HG03097 (cell line): ENCODE results near the gene ATP6V1G1.
A peak's percentile ranks its signal among the peaks of the same experiment; 100 is the strongest.

Source experiments
- ATAC-seq: cut with Tn5 transposase; IDR thresholded peaks from one replicate; pipeline ENCODE4 v1.9.1; 2021; ENCODE audit not compliant: unreplicated experiment, low FRiP score

ATP6V1G1 gene

GRCh38 chr9:114587345-114588202 lies at the start of gene ATP6V1G1:
Gene ATP6V1G1 (plus strand): TSS chr9:114587769. CDS start chr9:114587839, 70 bp downstream.
- ATAC-seq: peak; percentile 94

GRCh38 chr9:114538241-114538640 lies 49.3 kb upstream of the ATP6V1G1 start:
- no peak for ATAC-seq

GRCh38 chr9:114539701-114540380 lies 47.7 kb upstream of the ATP6V1G1 start:
- ATAC-seq: no peak

GRCh38 chr9:114545055-114545454 lies 42.5 kb upstream of the ATP6V1G1 start:
- ATAC-seq: no peak

GRCh38 chr9:114546851-114547250 lies 40.7 kb upstream of the ATP6V1G1 start:
- ATAC-seq: no peak

GRCh38 chr9:114549697-114550330 lies 37.8 kb upstream of the ATP6V1G1 start:
- ATAC-seq: no peak

GRCh38 chr9:114551750-114552685 lies 35.6 kb upstream of the ATP6V1G1 start:
- no peak for ATAC-seq

- no peak for ATAC-seq
Observed at GRCh38 chr9:114552706-114553105, 34.9 kb upstream of the ATP6V1G1 start.

GRCh38 chr9:114553202-114553601 lies 34.4 kb upstream of the ATP6V1G1 start:
- no peak for ATAC-seq

GRCh38 chr9:114555696-114556095 lies 31.9 kb upstream of the ATP6V1G1 start:
- no peak for ATAC-seq

GRCh38 chr9:114558027-114558675 lies 29.4 kb upstream of the ATP6V1G1 start:
- ATAC-seq: no peak

GRCh38 chr9:114559830-114560513 lies 27.6 kb upstream of the ATP6V1G1 start:
- no peak for ATAC-seq

GRCh38 chr9:114560956-114561355 lies 26.6 kb upstream of the ATP6V1G1 start:
- ATAC-seq: no peak

- no peak for ATAC-seq
Observed at GRCh38 chr9:114561771-114562170, 25.8 kb upstream of the ATP6V1G1 start.

GRCh38 chr9:114565204-114565603 lies 22.4 kb upstream of the ATP6V1G1 start:
- no peak for ATAC-seq

GRCh38 chr9:114570742-114571141 lies 16.8 kb upstream of the ATP6V1G1 start:
- no peak for ATAC-seq

GRCh38 chr9:114571391-114571790 lies 16.2 kb upstream of the ATP6V1G1 start:
- ATAC-seq: no peak

GRCh38 chr9:114572199-114572598 lies 15.4 kb upstream of the ATP6V1G1 start:
- no peak for ATAC-seq

- no peak for ATAC-seq
Observed at GRCh38 chr9:114574438-114574837, 13.1 kb upstream of the ATP6V1G1 start.
